ENCODE measurements around the gene PPP1R3E. TPM values are rescaled to one million over a fixed set of nuclear protein-coding genes. Genes with fewer than 3 reads are reported as not detected.

PPP1R3E gene
- total and polyA plus RNA-seq, 2 of the 13 experiments (the other 11 are each of a cell fraction or from before 2014, with no cell fraction given), result 16.5 to 26.5 TPM

DNA sequence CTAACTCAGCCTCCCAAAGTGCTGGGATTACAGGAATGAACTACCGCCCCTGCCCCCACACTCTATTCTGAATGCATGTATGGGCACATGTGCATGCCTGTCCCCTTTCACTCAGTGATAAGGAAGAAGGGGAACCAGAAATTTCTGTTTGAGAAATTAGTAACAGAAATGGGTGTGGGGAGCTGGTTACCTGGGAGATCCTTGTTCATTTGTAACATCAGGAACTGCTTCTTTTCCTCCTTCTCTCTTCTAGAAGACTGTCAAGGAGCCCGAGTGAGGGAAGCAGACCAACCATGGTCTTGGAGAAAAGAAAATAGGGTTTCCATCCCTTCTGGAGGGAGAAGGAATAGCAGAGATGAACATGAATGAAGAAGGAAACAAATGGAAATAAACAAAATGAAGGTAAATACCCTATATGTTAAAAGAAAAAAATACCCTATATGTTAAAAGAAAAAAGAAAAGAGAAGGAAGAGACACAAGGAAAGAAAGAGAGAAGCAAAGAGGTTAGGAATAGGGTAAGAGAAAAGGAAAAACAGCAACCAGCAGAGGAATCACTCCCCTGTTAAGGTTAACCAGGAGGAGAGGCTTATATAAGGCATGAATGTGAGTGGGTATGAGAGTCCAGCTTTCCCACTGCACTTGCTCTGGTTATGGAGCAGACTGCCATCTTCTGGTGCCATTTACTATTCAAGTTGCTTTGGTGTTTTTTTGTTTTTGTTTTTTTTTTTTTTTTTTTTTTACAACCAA is 3.3 kb downstream of the PPP1R3E start:
- Histone ChIP-seq H3K4me2 (ENCODE audit: low read depth, low read length) (peak overlapping the region; percentile 99; the same call in 1 of the 2 replicates), H3K27me3 (ENCODE audit: control insufficient read depth in 1 of 2, insufficient read depth in 2 of 2, low read length in 2 of 2) (no peaks in the 10 kb centered on the region; a peak in 1 of 5 replicates), H3K79me2 (ENCODE audit: insufficient read depth, low read length) (peaks cover 4% of the 10 kb centered on the region), H3K4me1 (ENCODE audit: insufficient read depth, low read length) (peaks cover 50% of the 10 kb centered on the region), H3K9me3 (ENCODE audit: low read length) (no peaks in the 10 kb centered on the region), H3K36me3 (replicated peaks in 1 of 2; ENCODE audit: control insufficient read depth in 1 of 2, insufficient read depth in 2 of 2, low read length in 2 of 2) (peaks cover 3% of the 10 kb centered on the region in 2 experiments; a peak in 1 of 5 replicates), H3K4me3 (replicated peaks in 1 of 3; ENCODE audit: insufficient read depth in 1 of 3, low read depth in 2 of 3, low read length in 3 of 3) (no peak overlapping the region), H3K27ac (ENCODE audit: extremely low read length, insufficient read depth, low read length) (peak overlapping the region; percentile 12), H2AFZ (ENCODE audit: low read length) (no peak overlapping the region), H4K20me1 (ENCODE audit: insufficient read depth, low read length) (no peaks in the 10 kb centered on the region), H3K9ac (ENCODE audit: insufficient read depth, low read depth, low read length) (no peak overlapping the region)
- DNase-seq (ENCODE audit: low spot score) (peak; percentile 87), FAIRE-seq (peak; percentile 68), ATAC-seq (no peak)
- ChIA-PET CTCF (ENCODE audit: low intra/inter-chr PET ratio, low total read pairs) (interaction anchor here (1.0 to 2.4 kb wide), 4 partner anchors 21 to 178 kb away, joined by 3 to 17 read pairs (median 8); no protein-coding TSS in a partner anchor), POLR2A (interaction anchor here (0.6 to 18.7 kb wide), 5 partner anchors 14 to 230 kb away, joined by 3 to 1053 read pairs (median 3); partner anchors contain the start of genes HOMEZ and PABPN1)
- no TSS peak for BruUV-seq (replicated peaks)
- 95% methylated on average over 2 of the region's 2 CpGs for WGBS (ENCODE audit: low lambda C conversion rate)
- in situ Hi-C loops (cut with HindIII; ENCODE audit: extremely low pct_ligation_motif_present, low pct_unique_long_range_greater_than_20kb) (loop anchor here (5.0 kb wide), 1 partner anchor 37 kb away; no protein-coding TSS in a partner anchor), intact Hi-C loops (cut with micrococcal nuclease; ENCODE audit: unreplicated experiment) (loop anchor here (1.0 to 5.0 kb wide), 2 partner anchors 34 to 177 kb away; no protein-coding TSS in a partner anchor)
- TF ChIP-seq, protein P1, sequence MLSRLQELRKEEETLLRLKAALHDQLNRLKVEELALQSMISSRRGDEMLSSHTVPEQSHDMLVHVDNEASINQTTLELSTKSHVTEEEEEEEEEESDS (CRISPR knock-in tag; IDR thresholded peaks at IDR 0.05; ENCODE audit: borderline replicate concordance), result no peak
- TF ChIP-seq RXRB (CRISPR knock-in tag; IDR thresholded peaks at IDR 0.05; ENCODE audit: borderline replicate concordance) (peak; percentile 53; the same call in 1 of the 2 replicates), TEAD3 (CRISPR knock-in tag; optimal IDR thresholded peaks at IDR 0.05; ENCODE audit: borderline replicate concordance) (peak; percentile 74), CHD4 (IDR thresholded peaks at IDR 0.05; ENCODE audit: borderline replicate concordance, low read length) (peak; percentile 55; the same call in 1 of the 2 replicates), HDAC2 (CRISPR knock-in tag; IDR thresholded peaks at IDR 0.05) (0 out of 2 replicates have a peak, but pooled peaks have one; percentile 38), THAP11 (CRISPR knock-in tag; IDR thresholded peaks at IDR 0.05) (0 out of 2 replicates have a peak, but pooled peaks have one; percentile 17), MXI1 (IDR thresholded peaks at IDR 0.05; ENCODE audit: borderline replicate concordance, low read depth, low read length) (no peak; the same call in 2 of the 3 replicates), HNF4G (IDR thresholded peaks at IDR 0.05; ENCODE audit: borderline replicate concordance, low read depth, low read length) (0 out of 2 replicates have a peak, but pooled peaks have one; percentile 12), HNF4G (CRISPR knock-in tag; IDR thresholded peaks at IDR 0.05; ENCODE audit: borderline replicate concordance, low read depth) (no peak), NFYC (CRISPR knock-in tag; IDR thresholded peaks at IDR 0.05) (peak; percentile 8; the same call in 1 of the 2 replicates), DNMT1 (CRISPR knock-in tag; IDR thresholded peaks at IDR 0.05) (no peak), RBM22 (optimal IDR thresholded peaks at IDR 0.05; ENCODE audit: low read length) (peak; percentile 8)
- TF ChIP-seq, protein P2, sequence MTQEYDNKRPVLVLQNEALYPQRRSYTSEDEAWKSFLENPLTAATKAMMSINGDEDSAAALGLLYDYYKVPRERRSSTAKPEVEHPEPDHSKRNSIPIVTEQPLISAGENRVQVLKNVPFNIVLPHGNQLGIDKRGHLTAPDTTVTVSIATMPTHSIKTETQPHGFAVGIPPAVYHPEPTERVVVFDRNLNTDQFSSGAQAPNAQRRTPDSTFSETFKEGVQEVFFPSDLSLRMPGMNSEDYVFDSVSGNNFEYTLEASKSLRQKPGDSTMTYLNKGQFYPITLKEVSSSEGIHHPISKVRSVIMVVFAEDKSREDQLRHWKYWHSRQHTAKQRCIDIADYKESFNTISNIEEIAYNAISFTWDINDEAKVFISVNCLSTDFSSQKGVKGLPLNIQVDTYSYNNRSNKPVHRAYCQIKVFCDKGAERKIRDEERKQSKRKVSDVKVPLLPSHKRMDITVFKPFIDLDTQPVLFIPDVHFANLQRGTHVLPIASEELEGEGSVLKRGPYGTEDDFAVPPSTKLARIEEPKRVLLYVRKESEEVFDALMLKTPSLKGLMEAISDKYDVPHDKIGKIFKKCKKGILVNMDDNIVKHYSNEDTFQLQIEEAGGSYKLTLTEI (CRISPR knock-in tag; conservative IDR thresholded peaks at IDR 0.05), result no peak
- TF ChIP-seq, protein P3, sequence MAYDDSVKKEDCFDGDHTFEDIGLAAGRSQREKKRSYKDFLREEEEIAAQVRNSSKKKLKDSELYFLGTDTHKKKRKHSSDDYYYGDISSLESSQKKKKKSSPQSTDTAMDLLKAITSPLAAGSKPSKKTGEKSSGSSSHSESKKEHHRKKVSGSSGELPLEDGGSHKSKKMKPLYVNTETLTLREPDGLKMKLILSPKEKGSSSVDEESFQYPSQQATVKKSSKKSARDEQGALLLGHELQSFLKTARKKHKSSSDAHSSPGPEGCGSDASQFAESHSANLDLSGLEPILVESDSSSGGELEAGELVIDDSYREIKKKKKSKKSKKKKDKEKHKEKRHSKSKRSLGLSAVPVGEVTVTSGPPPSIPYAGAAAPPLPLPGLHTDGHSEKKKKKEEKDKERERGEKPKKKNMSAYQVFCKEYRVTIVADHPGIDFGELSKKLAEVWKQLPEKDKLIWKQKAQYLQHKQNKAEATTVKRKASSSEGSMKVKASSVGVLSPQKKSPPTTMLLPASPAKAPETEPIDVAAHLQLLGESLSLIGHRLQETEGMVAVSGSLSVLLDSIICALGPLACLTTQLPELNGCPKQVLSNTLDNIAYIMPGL (CRISPR knock-in tag; IDR thresholded peaks at IDR 0.05; ENCODE audit: borderline replicate concordance in 1 of 2, low read depth in 1 of 2), result peak; percentile 71 to 84; a peak in 3 of 4 replicates
